ENCODE data around the gene PRIMPOL.

PRIMPOL gene

GRCh38 chr4:184660978-184661377 is 11.4 kb downstream of the PRIMPOL start:
- TF ChIP-seq CTCF (IDR thresholded peaks at IDR 0.05; ENCODE audit: low read depth, low read length, missing control alignments): no peak
- H3K4me3 ChIP-seq (ENCODE audit: low read depth, low read length): no peak overlapping the region
- no peak for DNase-seq (ENCODE audit: low read depth)
- in situ Hi-C loops (cut with HindIII; ENCODE audit: low sequenced_read_pairs): no loop called here

GRCh38 chr4:184662236-184662635 is 12.7 kb downstream of the PRIMPOL start:
- no peak for TF ChIP-seq CTCF (IDR thresholded peaks at IDR 0.05; ENCODE audit: low read depth, low read length, missing control alignments)
- in situ Hi-C loops (cut with HindIII; ENCODE audit: low sequenced_read_pairs): no loop called here
- no peak overlapping the region for H3K4me3 ChIP-seq (ENCODE audit: low read depth, low read length)
- no peak for DNase-seq (ENCODE audit: low read depth)

GRCh38 chr4:184664445-184665210 is 15.1 kb downstream of the PRIMPOL start:
- H3K4me3 ChIP-seq (ENCODE audit: low read depth, low read length): no peak overlapping the region
- in situ Hi-C loops (cut with HindIII; ENCODE audit: low sequenced_read_pairs): no loop called here
- no peak for DNase-seq (ENCODE audit: low read depth)
- TF ChIP-seq CTCF (IDR thresholded peaks at IDR 0.05; ENCODE audit: low read depth, low read length, missing control alignments): no peak

GRCh38 chr4:184666670-184667069 is 17.1 kb downstream of the PRIMPOL start:
- DNase-seq (ENCODE audit: low read depth): no peak
- in situ Hi-C loops (cut with HindIII; ENCODE audit: low sequenced_read_pairs): no loop called here
- no peak overlapping the region for H3K4me3 ChIP-seq (ENCODE audit: low read depth, low read length)
- no peak for TF ChIP-seq CTCF (IDR thresholded peaks at IDR 0.05; ENCODE audit: low read depth, low read length, missing control alignments)

GRCh38 chr4:184668096-184668495 is 18.6 kb downstream of the PRIMPOL start:
- no peak overlapping the region for H3K4me3 ChIP-seq (ENCODE audit: low read depth, low read length)
- in situ Hi-C loops (cut with HindIII; ENCODE audit: low sequenced_read_pairs): no loop called here
- TF ChIP-seq CTCF (IDR thresholded peaks at IDR 0.05; ENCODE audit: low read depth, low read length, missing control alignments): no peak
- no peak for DNase-seq (ENCODE audit: low read depth)

GRCh38 chr4:184668511-184669114 is 19.1 kb downstream of the PRIMPOL start:
- no peak for TF ChIP-seq CTCF (IDR thresholded peaks at IDR 0.05; ENCODE audit: low read depth, low read length, missing control alignments)
- H3K4me3 ChIP-seq (ENCODE audit: low read depth, low read length): no peak overlapping the region
- in situ Hi-C loops (cut with HindIII; ENCODE audit: low sequenced_read_pairs): no loop called here
- DNase-seq (ENCODE audit: low read depth): no peak

Measured in astrocyte of the cerebellum (primary cell).